ENCODE measurements around the gene GARIN5B.
A peak's percentile ranks its signal among the peaks of the same experiment; 100 is the strongest.

Gene GARIN5B

DNA sequence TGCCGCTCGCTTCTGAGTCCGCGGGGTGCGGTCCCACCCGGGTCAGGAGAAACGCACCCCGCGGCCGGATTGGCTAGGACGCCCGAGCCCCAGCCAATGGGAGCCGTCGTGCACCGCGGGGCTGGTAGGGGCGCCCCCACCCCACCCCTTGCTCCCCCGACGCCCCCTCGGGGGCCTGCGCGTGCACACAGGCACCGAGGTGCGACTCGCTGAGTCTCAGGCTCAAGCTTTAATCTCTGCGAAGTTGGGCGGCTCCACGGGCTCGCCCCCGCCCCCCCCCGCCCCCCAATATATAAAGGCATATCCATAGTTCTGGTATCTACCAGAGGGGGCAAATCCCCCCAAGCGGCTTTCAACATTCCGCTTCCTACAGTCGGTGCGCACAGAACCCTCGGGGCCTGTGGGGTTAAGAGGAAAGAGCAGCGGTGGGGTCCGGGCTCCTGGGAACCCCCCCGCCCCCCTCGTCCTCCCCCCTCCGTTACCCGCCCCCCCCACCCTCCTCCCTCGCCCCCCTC lies 8.3 kb downstream of the GARIN5B start, which contains the start of gene COX6B2:
Gene COX6B2 (minus strand): TSS at position 22 of the 515 bp plus-strand sequence. CDS start 198 bp downstream, outside the sequence.
- Histone ChIP-seq H3K4me3 (peak within 1 kb of the TSS; percentile 82), H3K27ac (no peak within 1 kb of the TSS), H3K36me3 (ENCODE audit: insufficient read depth, low read length) (no peaks in the 10 kb centered on the region), H3K9me3 (ENCODE audit: low read depth, low read length) (no peaks in the 10 kb centered on the region), H3K9ac (ENCODE audit: insufficient read length) (peak within 1 kb of the TSS; percentile 26)
- DNase-seq (ENCODE audit: low read depth, low spot score), result no peak
- TF ChIP-seq FOXP2 (optimal IDR thresholded peaks at IDR 0.05; ENCODE audit: control extremely low read depth, extremely low read length, insufficient read depth), result no peak
- TF ChIP-seq EZH2 (IDR thresholded peaks at IDR 0.05), result no peak
- no peak for TF ChIP-seq POLR2AphosphoS5 (IDR thresholded peaks at IDR 0.05; ENCODE audit: borderline replicate concordance, low read depth, low read length)

DNA sequence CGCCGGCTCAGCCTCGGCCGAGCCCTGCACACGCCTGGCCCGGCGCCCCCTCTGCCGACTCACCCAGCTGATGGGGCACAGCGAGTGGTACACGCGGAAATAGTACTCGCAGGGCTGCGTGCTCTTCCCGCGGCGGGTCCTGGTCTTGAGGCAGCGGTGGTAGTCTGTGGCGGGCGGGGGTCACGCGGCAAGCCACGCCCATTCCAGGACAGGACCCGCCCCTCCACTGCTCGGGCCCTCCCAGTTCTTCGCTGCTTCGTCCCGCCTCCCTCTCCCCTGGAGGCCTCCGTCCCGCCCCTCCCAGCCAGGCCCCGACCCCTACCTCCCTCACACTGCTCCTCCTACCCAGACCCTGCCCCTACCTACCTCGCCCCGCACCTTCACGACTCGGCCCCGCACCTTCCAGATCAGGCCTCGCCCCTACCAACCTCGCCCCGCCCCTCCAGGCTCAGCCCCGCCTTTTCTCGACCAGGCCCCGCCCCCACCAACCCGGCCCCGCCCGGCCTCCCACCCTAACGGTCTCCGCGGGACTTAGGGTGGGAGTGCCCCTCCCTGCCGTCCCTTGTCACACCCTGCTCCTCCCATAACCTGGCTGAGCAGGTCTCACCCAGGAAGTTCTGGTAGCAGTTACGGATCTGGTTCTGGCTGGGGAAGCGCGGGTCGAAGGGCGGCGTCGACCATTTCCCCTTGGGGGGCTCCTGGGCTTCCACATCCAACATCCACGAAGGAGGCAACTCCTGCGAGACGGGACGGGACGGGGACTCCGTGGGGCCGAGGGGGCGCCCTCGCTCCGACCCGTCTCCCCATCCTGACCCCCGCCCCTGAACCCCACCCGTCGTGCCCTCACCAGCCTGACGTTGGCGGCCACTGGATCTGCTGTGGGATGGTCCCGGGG lies 9.0 kb downstream of the GARIN5B start:
- H3K27ac ChIP-seq, result no peak overlapping the region
- H3K9ac ChIP-seq (ENCODE audit: insufficient read length), result peak overlapping the region; percentile 26
- TF ChIP-seq FOXP2 (optimal IDR thresholded peaks at IDR 0.05; ENCODE audit: control extremely low read depth, extremely low read length, insufficient read depth), result no peak
- no peak for TF ChIP-seq EZH2 (IDR thresholded peaks at IDR 0.05)
- TF ChIP-seq POLR2AphosphoS5 (IDR thresholded peaks at IDR 0.05; ENCODE audit: borderline replicate concordance, low read depth, low read length), result no peak
- H3K4me3 ChIP-seq, result peak overlapping the region; percentile 82
- no peaks in the 10 kb centered on the region for H3K9me3 ChIP-seq (ENCODE audit: low read depth, low read length)
- DNase-seq (ENCODE audit: low read depth, low spot score), result no peak
- H3K36me3 ChIP-seq (ENCODE audit: insufficient read depth, low read length), result no peaks in the 10 kb centered on the region

DNA sequence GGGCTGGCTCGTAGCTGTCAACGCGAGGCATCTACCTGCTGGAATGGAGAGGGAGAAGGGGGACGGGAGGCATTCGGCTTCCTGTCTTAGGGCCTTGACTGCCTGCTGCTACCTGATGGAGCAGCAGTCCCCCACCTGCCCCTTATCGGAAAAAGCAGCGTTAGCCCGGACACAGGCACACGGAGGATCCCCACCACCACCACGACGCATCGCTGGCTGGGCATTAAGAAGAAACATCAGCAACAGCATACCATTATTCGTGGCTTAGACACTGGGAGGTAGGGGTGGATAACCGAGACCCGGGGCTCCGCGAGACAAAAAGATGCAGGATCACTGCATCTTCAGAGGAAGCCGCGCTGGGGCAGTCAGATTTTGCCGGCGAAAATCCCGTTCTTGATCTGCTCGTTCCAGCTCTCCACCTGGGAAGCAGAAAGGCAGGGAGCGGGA lies 9.7 kb downstream of the GARIN5B start:
- no peak for DNase-seq (ENCODE audit: low read depth, low spot score)
- H3K9ac ChIP-seq (ENCODE audit: insufficient read length), result peak overlapping the region; percentile 26
- TF ChIP-seq POLR2AphosphoS5 (IDR thresholded peaks at IDR 0.05; ENCODE audit: borderline replicate concordance, low read depth, low read length), result no peak
- TF ChIP-seq FOXP2 (optimal IDR thresholded peaks at IDR 0.05; ENCODE audit: control extremely low read depth, extremely low read length, insufficient read depth), result no peak
- TF ChIP-seq EZH2 (IDR thresholded peaks at IDR 0.05), result no peak
- peak overlapping the region; percentile 82 for H3K4me3 ChIP-seq
- no peaks in the 10 kb centered on the region for H3K9me3 ChIP-seq (ENCODE audit: low read depth, low read length)
- no peak overlapping the region for H3K27ac ChIP-seq
- no peaks in the 10 kb centered on the region for H3K36me3 ChIP-seq (ENCODE audit: insufficient read depth, low read length)

DNA sequence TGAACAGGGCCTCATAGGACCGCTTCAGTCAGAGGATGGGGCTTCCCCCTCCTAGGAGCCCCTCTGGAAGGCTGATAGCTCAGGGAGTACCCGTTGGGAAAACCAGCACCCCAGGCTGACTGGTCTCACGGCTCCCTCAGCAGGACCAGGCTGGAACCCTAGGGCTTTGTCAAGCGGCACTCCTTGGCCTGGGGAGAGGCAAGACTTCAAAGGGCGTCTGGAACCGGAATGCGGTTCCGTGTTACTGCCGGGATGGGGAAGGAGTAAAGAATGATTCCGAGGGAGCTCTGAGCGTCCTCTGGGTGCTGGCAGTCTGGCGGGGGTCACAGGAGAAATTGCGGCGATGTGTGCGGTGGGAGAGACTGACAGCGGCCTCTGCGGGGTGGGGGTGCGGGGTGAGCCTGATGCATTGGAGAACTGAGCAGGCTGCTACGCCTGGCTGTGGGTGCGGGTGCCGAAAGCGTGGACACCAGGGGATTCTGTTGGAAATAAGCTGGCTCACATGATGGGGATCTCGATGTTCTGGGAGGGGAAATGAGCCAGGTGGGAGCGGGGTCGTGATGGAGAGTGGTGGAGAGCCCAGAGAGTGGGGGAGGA lies 10.4 kb downstream of the GARIN5B start:
- no peak for DNase-seq (ENCODE audit: low read depth, low spot score)
- Histone ChIP-seq H3K9me3 (ENCODE audit: low read depth, low read length) (no peaks in the 10 kb centered on the region), H3K9ac (ENCODE audit: insufficient read length) (no peak overlapping the region), H3K27ac (no peak overlapping the region), H3K4me3 (no peak overlapping the region), H3K36me3 (ENCODE audit: insufficient read depth, low read length) (no peaks in the 10 kb centered on the region)
- no peak for TF ChIP-seq FOXP2 (optimal IDR thresholded peaks at IDR 0.05; ENCODE audit: control extremely low read depth, extremely low read length, insufficient read depth)
- TF ChIP-seq POLR2AphosphoS5 (IDR thresholded peaks at IDR 0.05; ENCODE audit: borderline replicate concordance, low read depth, low read length), result no peak
- no peak for TF ChIP-seq EZH2 (IDR thresholded peaks at IDR 0.05)

DNA sequence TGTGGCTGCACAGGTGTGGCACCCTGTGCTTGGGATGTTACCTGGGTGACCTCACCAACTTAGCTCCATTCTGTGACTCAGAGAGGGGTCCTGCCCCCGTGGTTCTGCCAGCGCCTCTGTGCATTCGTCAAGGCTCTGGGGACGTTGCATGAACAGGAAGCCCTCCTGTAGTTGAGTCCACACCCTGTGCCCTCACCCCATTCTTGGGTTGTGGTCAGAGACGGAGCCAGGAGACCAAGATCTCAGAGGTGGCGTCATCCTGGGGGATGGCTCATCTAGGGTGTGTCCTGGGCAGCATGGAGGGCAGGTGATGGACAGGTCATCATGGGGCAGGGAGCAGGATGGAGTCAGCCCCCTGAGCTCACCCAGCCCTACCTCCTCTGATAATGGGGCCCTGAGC lies 11.0 kb downstream of the GARIN5B start:
- no peaks in the 10 kb centered on the region for H3K36me3 ChIP-seq (ENCODE audit: insufficient read depth, low read length)
- TF ChIP-seq EZH2 (IDR thresholded peaks at IDR 0.05) (no peak), FOXP2 (optimal IDR thresholded peaks at IDR 0.05; ENCODE audit: control extremely low read depth, extremely low read length, insufficient read depth) (no peak), POLR2AphosphoS5 (IDR thresholded peaks at IDR 0.05; ENCODE audit: borderline replicate concordance, low read depth, low read length) (no peak)
- H3K4me3 ChIP-seq, result no peak overlapping the region
- no peaks in the 10 kb centered on the region for H3K9me3 ChIP-seq (ENCODE audit: low read depth, low read length)
- DNase-seq (ENCODE audit: low read depth, low spot score), result no peak
- no peak overlapping the region for H3K27ac ChIP-seq
- H3K9ac ChIP-seq (ENCODE audit: insufficient read length), result no peak overlapping the region

DNA sequence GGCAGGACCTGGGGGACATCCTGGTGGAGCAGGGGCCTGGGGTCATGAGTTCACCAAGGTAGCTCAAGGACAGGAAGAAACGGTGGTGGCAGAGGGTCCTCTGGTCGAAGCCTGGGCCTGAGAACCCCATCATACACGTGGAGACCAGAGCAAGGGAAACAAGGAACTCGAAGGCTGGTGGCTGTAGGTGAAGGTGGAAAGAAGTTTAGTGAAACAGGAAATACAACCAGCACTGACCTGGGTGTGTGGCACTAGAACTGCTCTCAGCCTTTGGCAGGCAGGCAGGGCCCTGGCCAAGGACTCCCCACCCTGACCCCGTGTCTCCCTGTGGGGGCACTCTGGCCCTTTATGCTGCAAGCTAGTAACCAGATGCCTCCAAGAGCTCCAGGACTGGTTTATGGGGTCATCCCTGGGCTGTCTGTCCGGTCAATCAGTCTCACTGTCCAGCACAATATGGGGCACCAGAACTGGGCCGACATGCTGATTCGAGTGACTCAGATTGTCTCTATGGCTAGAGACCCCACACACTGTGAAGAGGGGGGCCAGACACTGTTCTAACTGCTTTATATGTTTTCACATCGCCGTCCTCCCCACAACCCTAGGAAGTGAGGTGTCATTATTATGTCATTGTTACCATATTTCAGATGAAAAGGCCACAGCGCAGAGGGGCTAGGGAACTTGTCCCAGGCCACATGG lies 12.3 kb downstream of the GARIN5B start:
- TF ChIP-seq EZH2 (IDR thresholded peaks at IDR 0.05) (no peak), POLR2AphosphoS5 (IDR thresholded peaks at IDR 0.05; ENCODE audit: borderline replicate concordance, low read depth, low read length) (0 out of 2 replicates have a peak, but pooled peaks have one; percentile 1)
- H3K27ac ChIP-seq, result no peak overlapping the region
- DNase-seq (ENCODE audit: low read depth, low spot score), result no peak
- no peak overlapping the region for H3K4me3 ChIP-seq
- no peaks in the 10 kb centered on the region for H3K36me3 ChIP-seq (ENCODE audit: insufficient read depth, low read length)
- H3K9ac ChIP-seq (ENCODE audit: insufficient read length), result no peak overlapping the region
- no peaks in the 10 kb centered on the region for H3K9me3 ChIP-seq (ENCODE audit: low read depth, low read length)

DNA sequence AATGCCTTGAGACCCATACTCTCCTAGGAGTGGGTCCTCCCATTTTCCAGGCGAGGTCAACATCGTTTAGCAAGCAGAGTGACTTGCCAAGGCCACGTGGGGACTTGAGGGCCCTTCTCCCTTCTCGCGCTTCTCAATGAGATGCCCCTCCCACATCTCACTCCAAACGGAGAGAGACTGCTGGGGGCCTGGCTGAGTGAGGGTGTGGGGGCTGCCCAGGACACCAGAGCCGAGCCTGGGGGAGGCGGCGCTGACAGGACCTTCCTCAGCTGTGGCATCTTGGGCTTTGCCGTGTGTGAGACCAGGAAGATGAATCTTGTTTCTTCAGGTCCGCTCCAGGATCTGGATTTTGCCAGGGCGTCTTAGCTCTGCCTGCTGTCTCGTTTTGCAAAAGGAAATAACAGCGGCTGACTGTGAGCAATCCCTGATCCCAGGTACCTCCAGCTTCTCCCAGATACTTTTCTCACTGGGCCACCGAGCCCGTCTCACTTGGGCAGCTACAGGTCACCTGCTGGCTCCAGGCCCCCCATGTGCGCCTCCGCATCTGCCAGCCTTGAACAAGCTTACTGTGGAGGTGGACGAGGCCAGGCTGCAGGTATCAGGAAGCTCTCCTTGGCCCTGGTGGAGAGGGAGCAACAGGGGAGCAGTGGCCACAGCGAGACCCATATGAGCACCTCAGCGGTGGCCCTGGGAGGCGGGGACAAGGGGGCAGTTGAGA lies 14.6 kb downstream of the GARIN5B start:
- H3K4me3 ChIP-seq, result no peak overlapping the region
- TF ChIP-seq POLR2AphosphoS5 (IDR thresholded peaks at IDR 0.05; ENCODE audit: borderline replicate concordance, low read depth, low read length) (no peak), EZH2 (IDR thresholded peaks at IDR 0.05) (no peak), FOXP2 (optimal IDR thresholded peaks at IDR 0.05; ENCODE audit: control extremely low read depth, extremely low read length, insufficient read depth) (no peak)
- DNase-seq (ENCODE audit: low read depth, low spot score), result no peak
- no peaks in the 10 kb centered on the region for H3K9me3 ChIP-seq (ENCODE audit: low read depth, low read length)
- no peaks in the 10 kb centered on the region; the same call in 1 of the 2 replicates for H3K36me3 ChIP-seq (ENCODE audit: insufficient read depth, low read length)
- peak overlapping the region; percentile 40; the same call in 1 of the 2 replicates for H3K27ac ChIP-seq
- H3K9ac ChIP-seq (ENCODE audit: insufficient read length), result no peak overlapping the region

Measured in SK-N-MC (cell line).